Measurements from ENCODE around the gene SLC12A9.
A peak's percentile ranks its signal among the peaks of the same experiment; 100 is the strongest.

The SLC12A9 gene

GRCh38 chr7:100886142-100886935, 33.8 kb downstream of the SLC12A9 start:
- no peak for DNase-seq

DNA sequence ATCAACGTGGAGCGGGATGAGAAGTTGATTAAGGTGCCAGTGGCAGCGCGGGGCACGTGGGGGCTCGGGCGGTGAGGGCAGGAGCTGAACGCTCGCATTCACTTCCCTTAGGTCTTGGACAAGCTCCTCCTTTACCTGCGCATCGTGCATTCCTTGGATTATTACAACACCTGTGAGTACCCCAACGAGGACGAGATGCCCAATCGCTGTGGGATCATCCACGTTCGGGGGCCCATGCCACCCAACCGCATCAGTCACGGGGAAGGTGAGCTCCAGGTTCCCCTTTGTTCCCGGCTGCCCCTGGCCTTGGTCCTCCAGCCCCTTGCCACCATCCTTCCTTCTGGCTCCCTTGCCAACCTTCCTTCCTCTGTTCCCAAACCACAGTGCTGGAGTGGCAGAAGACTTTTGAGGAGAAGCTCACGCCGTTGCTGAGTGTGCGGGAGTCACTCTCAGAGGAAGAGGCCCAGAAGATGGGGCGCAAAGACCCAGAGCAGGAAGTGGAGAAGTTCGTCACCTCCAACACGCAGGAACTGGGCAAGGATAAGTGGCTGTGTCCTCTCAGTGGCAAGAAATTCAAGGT, 34.5 kb downstream of the SLC12A9 start:
- DNase-seq, result peak; percentile 41

DNA sequence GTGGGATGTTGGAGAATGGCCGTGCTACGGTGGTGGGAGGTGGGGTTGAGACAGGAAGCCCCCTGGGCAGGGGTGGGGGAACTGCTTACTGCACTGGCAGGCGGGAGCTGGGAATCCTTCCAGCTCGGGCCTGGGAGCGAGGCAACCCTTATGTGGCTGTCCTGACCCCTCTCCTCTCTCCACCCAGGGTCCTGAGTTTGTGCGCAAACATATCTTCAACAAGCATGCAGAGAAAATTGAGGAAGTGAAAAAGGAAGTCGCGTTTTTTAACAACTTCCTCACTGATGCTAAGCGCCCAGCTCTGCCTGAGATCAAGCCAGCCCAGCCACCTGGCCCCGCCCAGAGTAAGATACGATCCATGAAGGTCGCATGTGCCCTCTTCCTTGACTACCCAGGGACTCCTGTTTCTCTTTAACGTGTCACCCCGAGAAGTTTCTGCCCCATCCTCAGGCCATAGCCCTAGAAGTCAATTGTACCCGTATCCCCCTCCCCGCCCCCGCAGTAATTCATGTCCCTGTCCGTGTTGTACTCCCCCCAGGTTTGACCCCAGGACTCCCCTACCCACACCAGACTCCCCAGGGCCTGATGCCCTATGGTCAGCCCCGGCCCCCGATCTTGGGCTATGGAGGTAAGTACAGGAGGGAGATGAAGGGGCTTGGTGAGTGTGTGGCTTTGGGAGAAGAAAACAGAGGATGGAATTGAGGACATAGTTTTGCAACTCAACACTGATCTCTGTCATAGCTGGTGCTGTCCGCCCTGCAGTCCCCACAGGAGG, 35.2 kb downstream of the SLC12A9 start:
- DNase-seq, result peak; percentile 71

DNA sequence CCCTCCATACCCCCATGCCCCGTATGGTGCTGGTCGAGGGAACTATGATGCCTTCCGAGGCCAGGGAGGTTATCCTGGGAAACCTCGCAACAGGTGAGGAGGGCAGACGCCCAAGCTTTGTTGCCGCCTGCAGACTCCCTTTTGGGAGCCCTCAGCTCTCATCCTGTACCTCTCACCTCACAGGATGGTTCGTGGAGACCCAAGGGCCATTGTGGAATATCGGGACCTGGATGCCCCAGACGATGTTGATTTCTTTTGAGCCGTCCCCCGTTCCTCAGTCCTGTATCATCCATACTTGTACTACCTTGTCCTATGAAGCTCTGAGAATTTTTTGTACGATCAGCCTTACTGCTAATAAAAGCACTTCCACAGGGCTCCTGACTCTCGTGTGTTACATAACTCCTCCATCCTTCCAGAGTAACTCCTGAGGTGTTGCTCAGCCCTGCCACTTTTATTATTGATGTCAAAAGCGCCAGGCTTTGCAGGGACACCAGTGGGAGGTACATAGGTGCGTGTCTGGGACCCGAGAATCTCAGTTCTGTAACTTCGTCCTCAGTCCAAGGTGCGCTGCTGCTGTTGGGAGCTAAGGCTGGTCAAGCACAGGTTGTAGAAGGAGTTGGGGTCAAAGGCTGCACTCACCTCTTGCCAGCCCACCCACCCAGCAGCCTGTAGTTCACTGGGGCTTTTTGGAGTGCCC, 35.9 kb downstream of the SLC12A9 start:
- no peak for DNase-seq

GRCh38 chr7:100888988-100889750, 36.7 kb downstream of the SLC12A9 start, which contains the start of gene UFSP1:
TSS of gene UFSP1 (minus strand) at chr7:100889715. CDS start at chr7:100889271, 444 bp downstream.
- no peak for DNase-seq

- DNase-seq, result peak; percentile 29
Observed at GRCh38 chr7:100890653-100891567, 38.4 kb downstream of the SLC12A9 start.

- DNase-seq, result no peak
Observed at GRCh38 chr7:100891568-100892247, 39.2 kb downstream of the SLC12A9 start.

DNA sequence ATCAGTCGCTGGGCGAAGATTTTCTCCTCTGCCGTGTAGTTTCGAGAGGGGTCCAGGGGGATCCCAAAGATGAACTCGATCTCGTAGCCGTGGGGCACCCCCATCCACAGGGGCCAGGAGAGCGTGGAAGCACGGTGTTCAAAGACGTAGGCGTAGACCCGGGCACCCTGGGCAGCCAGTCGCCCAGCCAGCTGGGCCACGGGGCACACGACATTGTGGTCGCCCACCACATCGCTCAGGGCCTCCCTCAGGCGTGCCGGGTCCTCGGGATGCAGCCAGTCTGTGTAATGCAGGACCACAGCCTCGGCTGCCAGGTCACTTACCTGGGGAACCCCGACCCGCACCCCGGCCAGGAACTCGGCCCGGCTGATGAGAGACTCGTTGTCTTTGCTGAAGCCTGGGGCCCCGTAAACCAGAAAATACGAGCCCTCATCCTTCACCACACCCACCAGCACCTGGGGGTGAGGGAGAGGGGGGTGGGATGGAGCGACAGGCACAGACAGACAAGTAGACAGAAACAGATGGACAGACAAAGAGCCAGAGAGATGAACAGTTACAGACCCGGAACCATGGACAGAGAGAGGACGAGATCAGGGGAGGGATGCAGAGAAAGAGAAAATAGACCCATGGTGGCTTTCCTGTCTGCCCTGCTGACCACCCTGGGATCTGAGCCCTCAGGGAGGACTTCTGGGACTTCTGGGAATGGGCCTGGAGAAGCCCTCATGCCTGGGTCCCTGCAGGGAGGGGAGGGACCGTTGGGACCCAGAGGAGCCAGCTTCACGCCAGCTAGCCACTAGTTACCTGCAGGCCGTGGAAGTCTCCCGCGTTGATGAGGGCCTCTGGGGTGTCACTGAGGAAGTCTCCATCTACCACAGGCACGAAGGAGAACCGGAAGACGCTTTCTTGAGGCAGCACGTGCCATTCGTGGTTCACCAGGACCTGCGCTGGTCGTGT, 40.1 kb downstream of the SLC12A9 start:
- DNase-seq, result no peak

DNA sequence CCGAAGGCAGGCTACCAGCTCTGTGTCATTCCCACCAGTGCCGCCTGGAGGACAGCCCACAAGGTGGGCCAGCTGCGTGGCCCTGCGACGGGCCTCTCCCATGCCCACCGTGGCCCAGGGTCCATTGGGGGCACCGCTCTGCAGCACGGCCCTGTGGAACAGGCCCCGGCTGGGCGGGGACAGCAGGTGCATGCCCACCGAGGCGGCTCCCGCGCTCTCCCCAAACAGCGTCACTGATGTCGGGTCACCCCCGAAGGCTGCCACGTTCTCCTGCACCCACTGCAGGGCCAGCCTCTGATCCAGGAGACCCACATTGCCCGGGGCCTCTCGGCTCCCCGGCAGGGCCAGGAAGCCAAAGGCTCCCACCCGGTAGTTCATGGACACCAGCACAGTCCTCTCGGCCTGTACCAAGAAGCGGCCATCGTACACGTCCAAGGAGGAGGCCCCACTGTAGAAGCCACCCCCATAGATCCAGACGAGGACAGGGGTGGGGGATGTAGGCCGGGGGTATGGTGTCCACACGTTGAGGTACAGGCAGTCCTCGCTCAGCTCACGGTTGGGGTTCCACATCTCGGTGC, 40.9 kb downstream of the SLC12A9 start:
- DNase-seq, result no peak

- DNase-seq, result no peak
Observed at GRCh38 chr7:100893910-100894721, 41.6 kb downstream of the SLC12A9 start.

GRCh38 chr7:100894860-100895700, 42.6 kb downstream of the SLC12A9 start:
- DNase-seq, result peak; percentile 68

- DNase-seq, result no peak
Observed at GRCh38 chr7:100895701-100895955, 43.1 kb downstream of the SLC12A9 start, which contains the start of gene ACHE. TSS of gene ACHE (minus strand) at chr7:100895888. CDS start at chr7:100894232, 1,656 bp downstream.

DNA sequence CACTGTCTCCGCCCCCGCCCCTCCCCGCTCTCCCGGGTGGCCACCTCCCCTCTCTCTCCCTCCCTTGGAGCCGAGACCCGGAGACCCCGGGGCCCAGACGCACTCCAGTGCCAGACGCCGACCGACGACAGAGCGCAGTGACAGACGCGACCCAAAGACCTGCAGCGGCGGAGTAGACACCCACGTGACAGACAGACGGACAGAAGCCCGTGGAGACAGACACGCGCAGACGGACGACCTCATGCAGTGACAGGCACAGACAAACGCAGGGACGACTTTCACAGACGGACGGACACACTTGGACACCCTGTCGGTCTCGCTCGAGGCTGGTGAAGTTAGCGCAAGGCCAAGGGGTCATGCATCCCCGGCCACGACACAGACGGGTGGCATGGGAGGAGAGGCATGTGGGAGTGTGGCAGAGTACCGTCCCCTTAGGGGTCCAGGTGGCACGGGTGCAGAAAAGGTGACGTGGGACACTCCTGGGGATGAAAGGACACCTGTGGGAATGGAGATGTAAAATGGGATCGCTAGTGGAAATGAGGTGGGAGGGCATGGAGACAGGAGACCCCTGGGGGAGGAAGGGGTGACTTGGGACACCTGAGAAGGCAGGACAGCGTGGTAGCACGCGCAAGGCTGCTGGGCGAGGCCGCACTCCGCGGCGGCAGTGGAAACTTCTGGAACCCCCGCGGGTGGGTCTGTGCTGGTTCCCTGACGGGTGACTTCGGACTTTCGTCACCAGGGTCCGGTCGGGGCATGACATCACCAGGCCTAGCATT, 43.6 kb downstream of the SLC12A9 start:
- DNase-seq, result peak; percentile 53

DNA sequence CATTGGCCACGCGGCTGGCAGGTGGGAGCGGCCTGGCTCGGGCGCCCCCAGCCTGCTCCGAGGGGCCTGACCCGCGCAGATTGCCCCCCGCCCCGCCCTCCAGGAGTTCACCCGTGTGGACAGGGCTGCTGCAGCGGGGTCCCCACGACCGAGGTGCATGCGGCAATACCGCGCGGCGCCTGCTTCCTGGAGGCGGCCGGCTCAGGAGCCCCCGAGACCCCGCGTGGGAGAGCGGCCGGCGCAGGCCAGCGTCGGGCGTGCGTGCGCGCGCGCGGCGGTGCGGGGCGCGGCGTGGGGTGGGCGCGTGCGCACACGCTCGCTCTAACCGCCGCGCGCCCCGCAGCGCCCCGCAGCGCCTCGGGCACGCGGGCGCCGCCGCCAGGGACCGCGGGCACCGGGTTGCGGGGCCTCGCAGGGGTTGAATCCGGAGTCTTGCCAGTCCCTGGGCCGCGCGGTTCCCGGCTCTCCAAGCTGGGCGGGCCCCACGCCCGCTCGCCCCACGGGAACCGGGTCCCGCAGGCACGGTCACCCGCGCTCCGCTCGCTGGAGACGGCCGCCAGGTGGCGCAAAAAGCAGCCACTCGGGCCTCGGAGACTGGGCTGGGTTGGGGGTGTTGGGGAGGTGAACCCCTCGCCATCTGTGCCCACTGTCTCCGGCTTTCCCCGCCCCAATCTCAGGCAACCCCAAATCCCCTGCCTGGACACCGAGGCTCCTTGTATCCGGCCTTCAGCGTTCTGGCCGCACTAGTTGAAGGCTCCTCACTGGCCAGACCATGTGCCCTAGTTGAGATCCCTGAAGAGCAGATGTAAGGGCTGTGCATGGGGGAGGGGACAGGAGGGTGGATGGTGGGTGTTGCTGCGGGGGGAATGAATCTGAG, 44.5 kb downstream of the SLC12A9 start:
- DNase-seq, result peak; percentile 75

- DNase-seq, result no peak
Observed at GRCh38 chr7:100897772-100898454, 45.4 kb downstream of the SLC12A9 start.
